Myocyte (in vitro differentiated cells): ENCODE results near the gene CCRL2. TPM values are rescaled to one million over a fixed set of nuclear protein-coding genes. Genes with fewer than 3 reads are reported as not detected.

Source experiments
- DNase-seq: peaks from one replicate; pipeline ENCODE4 v3.0.0-alpha.2; 2012; ENCODE audit warnings: low read depth
- total RNA-seq: library from RNA; depleted of rRNA; stranded (reverse); fragments of >200 nt; gene quantifications from 2 replicates; pipeline ENCODE4 v1.2.3, GENCODE V29; 2014

The CCRL2 gene
- total RNA-seq, 1 donor from 2014 or later = 0.78 TPM

GRCh38 chr3:46455231-46456115 lies 48.4 kb downstream of the CCRL2 start:
- no peak for DNase-seq

GRCh38 chr3:46456118-46456517 lies 49.1 kb downstream of the CCRL2 start:
- DNase-seq = no peak

Other genes with a start within 250 kb of the CCRL2 start
- 0.53 and 0.57 TPM in 2 replicates for gene CCR1, start 198.9 kb upstream of the CCRL2 start, total RNA-seq
- 0.10 TPM in 1 of 2 replicates, not detected in the other for gene CCR3, start 164.8 kb upstream of the CCRL2 start, total RNA-seq
- gene CCR2, start 53.1 kb upstream of the CCRL2 start, total RNA-seq = not detected in 2 replicates
- gene CCR5, start 36.3 kb upstream of the CCRL2 start, total RNA-seq = not detected in 2 replicates
- 2.2 and 5.6 TPM in 2 replicates for gene LTF, start 57.6 kb downstream of the CCRL2 start, total RNA-seq
- gene RTP3, start 90.7 kb downstream of the CCRL2 start, total RNA-seq = not detected in 2 replicates
- gene LRRC2, start 159.0 kb downstream of the CCRL2 start, total RNA-seq = 7.0 and 8.2 TPM in 2 replicates
- not detected in 2 replicates for gene FAM240A, start 205.3 kb downstream of the CCRL2 start, total RNA-seq